Keratinocyte (primary cell): ENCODE measurements around the gene PRRT2.

ENCODE experiments used
- EZH2 ChIP-seq: IDR thresholded peaks from one replicate; pipeline ENCODE4 v1.6.1; 2012; ENCODE audit warnings: inconsistent platforms, mild to moderate bottlenecking, low read length, moderate library complexity
- TF ChIP-seq, protein P1 (sequence below), 3 experiments: IDR thresholded peaks in 1 of 3; conservative IDR thresholded peaks in 1 of 3; optimal IDR thresholded peaks in 1 of 3; 2 replicates in 2 of 3; 3 replicates in 1 of 3; pipeline versions ENCODE3 to v1.5.1; 2011; ENCODE audit warnings: low read length in 3 of 3, mild to moderate bottlenecking in 3 of 3, moderate library complexity in 2 of 3, control low read depth in 1 of 3, inconsistent platforms in 1 of 3; ENCODE audit not compliant: insufficient read depth in 2 of 3; ENCODE audit errors: extremely low read depth in 1 of 3

DNA sequence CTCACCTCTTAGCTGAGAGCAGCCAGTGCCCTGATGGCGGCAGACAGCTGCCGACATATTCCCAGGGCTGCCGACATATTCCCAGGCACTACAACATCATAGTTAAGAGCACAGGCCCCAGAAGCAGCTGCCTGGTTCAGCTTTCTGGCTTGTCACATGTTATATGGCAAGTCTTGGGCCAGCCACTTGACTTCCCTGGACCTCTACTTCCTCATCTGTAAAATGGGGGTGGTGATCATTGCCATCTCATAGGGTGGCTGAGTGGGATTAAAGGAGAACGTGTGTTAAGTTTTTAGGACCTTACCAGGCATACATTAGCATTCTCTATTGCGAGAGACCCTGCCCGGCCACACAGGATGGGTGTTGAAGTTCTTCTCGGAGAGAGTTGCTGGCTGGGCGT is 31.9 kb downstream of the PRRT2 start:
- TF ChIP-seq, protein P1, sequence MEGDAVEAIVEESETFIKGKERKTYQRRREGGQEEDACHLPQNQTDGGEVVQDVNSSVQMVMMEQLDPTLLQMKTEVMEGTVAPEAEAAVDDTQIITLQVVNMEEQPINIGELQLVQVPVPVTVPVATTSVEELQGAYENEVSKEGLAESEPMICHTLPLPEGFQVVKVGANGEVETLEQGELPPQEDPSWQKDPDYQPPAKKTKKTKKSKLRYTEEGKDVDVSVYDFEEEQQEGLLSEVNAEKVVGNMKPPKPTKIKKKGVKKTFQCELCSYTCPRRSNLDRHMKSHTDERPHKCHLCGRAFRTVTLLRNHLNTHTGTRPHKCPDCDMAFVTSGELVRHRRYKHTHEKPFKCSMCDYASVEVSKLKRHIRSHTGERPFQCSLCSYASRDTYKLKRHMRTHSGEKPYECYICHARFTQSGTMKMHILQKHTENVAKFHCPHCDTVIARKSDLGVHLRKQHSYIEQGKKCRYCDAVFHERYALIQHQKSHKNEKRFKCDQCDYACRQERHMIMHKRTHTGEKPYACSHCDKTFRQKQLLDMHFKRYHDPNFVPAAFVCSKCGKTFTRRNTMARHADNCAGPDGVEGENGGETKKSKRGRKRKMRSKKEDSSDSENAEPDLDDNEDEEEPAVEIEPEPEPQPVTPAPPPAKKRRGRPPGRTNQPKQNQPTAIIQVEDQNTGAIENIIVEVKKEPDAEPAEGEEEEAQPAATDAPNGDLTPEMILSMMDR (optimal IDR thresholded peaks at IDR 0.05 in 1 of 3, IDR thresholded peaks at IDR 0.05 in 1 of 3, conservative IDR thresholded peaks at IDR 0.05 in 1 of 3; ENCODE audit: extremely low read depth in 1 of 3, insufficient read depth in 2 of 3, low read length in 3 of 3), result no peak
- no peak for TF ChIP-seq EZH2
